Common myeloid progenitor, CD34-positive (primary cell): ENCODE measurements around the gene EARS2.
"Not testable (repeated sequence)": the region's sequence is repeated elsewhere in the genome, so short reads cannot be mapped to it uniquely, and the experiment has no call there.

ENCODE experiments used
- CTCF ChIA-PET: fragments of 350-600 bp; sonication (Branson Sonifier 250); formaldehyde crosslinking; loops from one replicate; lab custom pipeline; 2021; ENCODE audit warnings: antibody characterized with exemption; lab: Charles Lee
- POLR2A ChIA-PET: fragments of 350-600 bp; sonication (Branson Sonifier 250); formaldehyde crosslinking; loops from one replicate; lab custom pipeline; 2021; ENCODE audit warnings: antibody characterized with exemption; lab: Charles Lee
- DNase-seq, 3 donors: peaks; one replicate each; pipeline versions ENCODE4 v3.0.0 to v3.0.0-alpha.2; 2013
- H3K27ac ChIP-seq, 2 experiments: 1 replicate in 1 of 2; 2 replicates in 1 of 2; pipeline ENCODE4 v1.7.0; 2013; ENCODE audit warnings: inconsistent platforms in 2 of 2, low read length in 2 of 2, mild to moderate bottlenecking in 2 of 2, low read depth in 1 of 2, moderate library complexity in 1 of 2; ENCODE audit not compliant: severe bottlenecking in 2 of 2, insufficient read depth in 1 of 2, poor library complexity in 1 of 2
- H3K27me3 ChIP-seq, 5 experiments: replicated peaks in 2 of 5; 1 replicate in 3 of 5; 2 replicates in 2 of 5; pipeline versions ENCODE4 v1.6.1 to v1.7.0; 2013; ENCODE audit warnings: low read length in 4 of 5, mild to moderate bottlenecking in 2 of 5, moderate library complexity in 2 of 5, inconsistent platforms in 1 of 5; ENCODE audit not compliant: insufficient read depth in 5 of 5, control insufficient read depth in 4 of 5
- H3K36me3 ChIP-seq, 4 experiments: 1 replicate in 2 of 4; 2 replicates in 2 of 4; pipeline versions ENCODE4 v1.6.1 to v1.7.0; 2013; ENCODE audit warnings: low read length in 3 of 4, control low read depth in 1 of 4, mild to moderate bottlenecking in 1 of 4; ENCODE audit not compliant: control insufficient read depth in 4 of 4, insufficient read depth in 4 of 4
- H3K4me1 ChIP-seq, 4 experiments: 1 replicate in 3 of 4; 2 replicates in 1 of 4; pipeline versions ENCODE4 v1.6.1 to v1.7.1; 2013; ENCODE audit warnings: low read length in 3 of 4, mild to moderate bottlenecking in 3 of 4, control low read depth in 1 of 4, inconsistent platforms in 1 of 4, moderate library complexity in 1 of 4; ENCODE audit not compliant: control insufficient read depth in 4 of 4, insufficient read depth in 4 of 4; ENCODE audit errors: control extremely low read depth in 1 of 4
- H3K4me3 ChIP-seq, 7 experiments: 1 replicate in 4 of 7; 2 replicates in 3 of 7; pipeline versions ENCODE4 v1.5.1 to v1.7.0; 2013; ENCODE audit warnings: mild to moderate bottlenecking in 7 of 7, low read length in 6 of 7, moderate library complexity in 6 of 7, inconsistent platforms in 2 of 7, low read depth in 2 of 7, control low read depth in 1 of 7; ENCODE audit not compliant: insufficient read depth in 4 of 7, control insufficient read depth in 1 of 7; ENCODE audit errors: extremely low read depth in 1 of 7
- H3K9me3 ChIP-seq, 5 experiments: 1 replicate in 4 of 5; 2 replicates in 1 of 5; pipeline versions ENCODE4 v1.6.1 to v1.7.1; 2013; ENCODE audit warnings: low read length in 4 of 5, mild to moderate bottlenecking in 2 of 5, inconsistent platforms in 1 of 5, low read depth in 1 of 5, moderate library complexity in 1 of 5; ENCODE audit not compliant: control insufficient read depth in 4 of 5, insufficient read depth in 2 of 5; ENCODE audit errors: control extremely low read depth in 1 of 5
- WGBS: methylation state at CpG from one replicate; pipeline ENCODE4 v1.1.5; 2013; ENCODE audit not compliant: insufficient coverage; 5-methylcytosine and 5-hydroxymethylcytosine counted together

Gene EARS2

GRCh38 chr16:23514381-23515152 lies 42.6 kb downstream of the EARS2 start:
- WGBS = 62% methylated on average over 5 of the region's 7 CpGs
- POLR2A ChIA-PET = interaction anchor here (0.7 kb wide), 1 partner anchor 444 kb away, joined by 3 read pairs; no protein-coding TSS in a partner anchor
- Histone ChIP-seq H3K36me3 (peaks cover 2 to 7% (median 5%) of the 10 kb centered on the region in 4 experiments), H3K27ac (no peak overlapping the region), H3K4me1 (peaks cover 5 to 29% (median 24%) of the 10 kb centered on the region in 4 experiments), H3K4me3 (no peak overlapping the region), H3K9me3 (no peaks in the 10 kb centered on the region), H3K27me3 (peaks cover 0 to 2% (median 0%) of the 10 kb centered on the region in 5 experiments)
- peak; percentile 56 to 91 (median 86) for DNase-seq
- CTCF ChIA-PET = no interaction called here

GRCh38 chr16:23512168-23512695 lies 44.9 kb downstream of the EARS2 start:
- Histone ChIP-seq H3K36me3 (peaks cover 0 to 2% (median 0%) of the 10 kb centered on the region in 4 experiments), H3K4me1 (peaks cover 14 to 39% (median 32%) of the 10 kb centered on the region in 4 experiments), H3K4me3 (no peak overlapping the region), H3K27ac (no peak overlapping the region), H3K27me3 (peaks cover 0 to 2% (median 0%) of the 10 kb centered on the region in 5 experiments), H3K9me3 (no peaks in the 10 kb centered on the region)
- 74% methylated on average over 4 of the region's 4 CpGs for WGBS
- DNase-seq = peak in 1 of 3 donors; percentile 9
- CTCF ChIA-PET = no interaction called here
- POLR2A ChIA-PET = no interaction called here

GRCh38 chr16:23511731-23512130 lies 45.4 kb downstream of the EARS2 start:
- peaks cover 14 to 37% (median 31%) of the 10 kb centered on the region in 4 experiments for H3K4me1 ChIP-seq
- 100% methylated on average over 5 of the region's 7 CpGs for WGBS
- no peak for DNase-seq
- H3K4me3 ChIP-seq = no peak overlapping the region
- no peaks in the 10 kb centered on the region for H3K9me3 ChIP-seq
- H3K27ac ChIP-seq = no peak overlapping the region
- peaks cover 0 to 2% (median 0%) of the 10 kb centered on the region in 5 experiments for H3K27me3 ChIP-seq
- ChIA-PET CTCF (no interaction called here), POLR2A (no interaction called here)
- peaks cover 0 to 2% (median 0%) of the 10 kb centered on the region in 4 experiments for H3K36me3 ChIP-seq

GRCh38 chr16:23510915-23511270 lies 46.3 kb downstream of the EARS2 start:
- H3K4me3 ChIP-seq = peak overlapping the region in 6 of 7 experiments; percentile 56 to 87 (median 76)
- H3K27me3 ChIP-seq, POLR2A ChIA-PET, H3K27ac ChIP-seq, CTCF ChIA-PET, DNase-seq, H3K9me3 ChIP-seq, H3K36me3 ChIP-seq: not testable (repeated sequence)
- H3K4me1 ChIP-seq = peaks cover 11 to 32% (median 27%) of the 10 kb centered on the region in 4 experiments
- WGBS = 94% methylated on average over 4 of the region's 10 CpGs

- peak within 1 kb of the TSS; percentile 24 to 87 (median 72) for H3K4me3 ChIP-seq
- no peaks in the 10 kb centered on the region for H3K9me3 ChIP-seq
- peaks cover 0 to 2% (median 0%) of the 10 kb centered on the region in 5 experiments for H3K27me3 ChIP-seq
- ChIA-PET CTCF (no interaction called here), POLR2A (no interaction called here)
- H3K36me3 ChIP-seq = peaks cover 0 to 4% (median 0%) of the 10 kb centered on the region in 4 experiments
- peaks cover 11 to 30% (median 24%) of the 10 kb centered on the region in 4 experiments for H3K4me1 ChIP-seq
- 1% methylated on average over 52 of the region's 71 CpGs for WGBS
- DNase-seq = peak; percentile 76 to 82 (median 79)
- peak within 1 kb of the TSS in 1 of 2 experiments; percentile 58 for H3K27ac ChIP-seq
These were observed 46.8 kb downstream of the EARS2 start, which contains the start of gene GGA2 for GRCh38 chr16:23510164-23510914. Gene GGA2, minus strand, starts transcription at chr16:23510494. Its CDS starts 83 bp downstream, at chr16:23510411.

GRCh38 chr16:23509782-23510163 lies 47.4 kb downstream of the EARS2 start:
- Histone ChIP-seq H3K9me3 (no peaks in the 10 kb centered on the region), H3K4me1 (peaks cover 11 to 27% (median 26%) of the 10 kb centered on the region in 4 experiments), H3K36me3 (peaks cover 0 to 9% (median 0%) of the 10 kb centered on the region in 4 experiments), H3K27ac (peak overlapping the region in 1 of 2 experiments; percentile 58), H3K27me3 (peaks cover 0 to 2% (median 0%) of the 10 kb centered on the region in 5 experiments), H3K4me3 (peak overlapping the region in 6 of 7 experiments; percentile 57 to 87 (median 76))
- WGBS = 0% methylated on average over 4 of the region's 17 CpGs
- DNase-seq = peak; percentile 20 to 75 (median 61)
- ChIA-PET POLR2A (no interaction called here), CTCF (interaction anchor here (1.4 to 1.6 kb wide), 2 partner anchors 37 to 75 kb away, joined by 3 to 4 read pairs; no protein-coding TSS in a partner anchor)
